ENCODE results near the gene DSG1. TPM values are rescaled to one million over a fixed set of nuclear protein-coding genes. Genes with fewer than 3 reads are reported as not detected.
"Not testable (repeated sequence)": the region's sequence is repeated elsewhere in the genome, so short reads cannot be mapped to it uniquely, and the experiment has no call there.

The DSG1 gene
- polyA plus RNA-seq, 1 donor = 0.88 TPM

DNA sequence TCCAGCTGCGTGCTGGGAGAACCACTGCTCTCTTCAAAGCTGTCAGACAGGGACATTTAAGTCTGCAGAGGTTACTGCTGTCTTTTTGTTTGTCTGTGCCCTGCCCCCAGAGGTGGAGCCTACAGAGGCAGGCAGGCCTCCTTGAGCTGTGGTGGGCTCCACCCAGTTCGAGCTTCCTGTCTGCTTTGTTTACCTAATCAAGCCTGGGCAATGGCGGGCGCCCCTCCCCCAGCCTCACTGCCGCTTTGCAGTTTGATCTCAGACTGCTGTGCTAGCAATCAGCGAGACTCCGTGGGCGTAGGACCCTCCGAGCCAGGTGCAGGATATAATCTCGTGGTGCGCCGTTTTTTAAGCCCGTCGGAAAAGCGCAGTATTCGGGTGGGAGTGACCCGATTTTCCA is 35.4 kb downstream of the DSG1 start:
- not testable (repeated sequence) for DNase-seq

DNA sequence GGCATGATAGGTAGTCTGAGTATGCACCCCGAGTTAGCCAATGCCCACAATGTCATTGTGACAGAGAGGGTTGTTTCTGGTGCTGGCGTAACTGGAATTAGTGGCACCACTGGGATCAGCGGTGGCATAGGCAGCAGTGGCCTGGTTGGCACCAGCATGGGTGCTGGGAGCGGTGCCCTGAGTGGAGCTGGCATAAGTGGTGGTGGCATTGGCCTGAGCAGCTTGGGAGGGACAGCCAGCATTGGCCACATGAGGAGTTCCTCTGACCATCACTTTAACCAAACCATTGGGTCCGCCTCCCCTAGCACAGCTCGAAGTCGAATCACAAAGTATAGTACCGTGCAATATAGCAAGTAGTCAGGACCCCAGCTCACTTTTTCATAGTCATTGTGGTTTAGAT is 37.0 kb downstream of the DSG1 start:
- no peak for DNase-seq

DNA sequence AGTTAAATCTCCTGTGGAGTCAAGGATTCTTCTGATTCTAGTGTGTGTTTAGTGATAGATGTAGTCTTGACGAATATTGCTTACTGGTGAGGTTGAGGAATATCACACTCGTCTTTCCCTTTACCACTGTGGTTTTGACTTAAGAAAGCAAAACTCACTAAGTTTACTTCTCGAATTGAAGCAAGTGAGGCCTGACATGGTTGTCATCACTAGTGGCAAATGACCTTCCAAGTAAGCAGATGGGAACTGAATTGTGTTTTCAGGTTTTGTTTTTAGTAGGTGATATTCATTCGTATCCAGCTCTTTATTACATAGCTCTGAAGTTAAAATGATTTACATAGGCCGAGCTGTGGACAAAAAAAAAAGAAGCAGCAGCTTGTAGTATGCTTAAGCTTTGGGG is 38.1 kb downstream of the DSG1 start:
- no peak for DNase-seq

DNA sequence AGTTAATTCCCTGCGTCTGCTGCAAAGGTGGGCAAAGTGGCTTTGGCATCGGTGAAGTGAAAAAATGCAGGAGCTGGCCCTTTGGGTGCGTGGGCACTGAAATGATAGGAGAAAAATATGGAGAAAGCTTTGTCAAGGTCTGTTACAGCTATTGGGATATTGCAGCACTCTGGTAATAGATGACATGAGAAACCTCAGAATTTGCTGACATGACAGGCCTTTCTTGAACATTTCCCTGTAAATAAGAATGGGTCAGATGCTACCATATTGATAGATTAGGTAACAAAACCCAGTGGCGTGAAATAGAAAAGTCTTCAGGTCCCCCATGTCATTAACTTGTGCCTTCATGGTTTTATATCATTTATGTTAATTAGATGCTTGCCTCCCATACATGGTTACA is 46.2 kb downstream of the DSG1 start:
- no peak for DNase-seq

DNA sequence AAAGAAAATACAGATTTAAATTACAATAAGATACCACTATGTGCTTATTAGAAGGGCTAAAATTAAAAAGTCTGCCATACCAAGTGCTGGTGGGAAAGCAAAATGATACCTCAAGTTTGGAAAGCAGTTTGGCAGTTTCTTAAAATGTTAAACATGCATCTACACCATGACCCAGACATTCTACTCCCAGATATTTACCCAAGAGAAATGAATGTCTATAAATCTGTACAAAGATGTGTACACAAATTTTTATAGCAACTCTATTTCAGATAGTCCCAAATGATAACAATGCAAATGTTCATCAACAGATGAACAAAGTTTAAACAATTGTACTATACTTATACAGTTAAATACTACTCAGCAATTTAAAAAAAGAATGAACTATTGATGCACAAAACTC is 51.5 kb downstream of the DSG1 start:
- DNase-seq = no peak

DNA sequence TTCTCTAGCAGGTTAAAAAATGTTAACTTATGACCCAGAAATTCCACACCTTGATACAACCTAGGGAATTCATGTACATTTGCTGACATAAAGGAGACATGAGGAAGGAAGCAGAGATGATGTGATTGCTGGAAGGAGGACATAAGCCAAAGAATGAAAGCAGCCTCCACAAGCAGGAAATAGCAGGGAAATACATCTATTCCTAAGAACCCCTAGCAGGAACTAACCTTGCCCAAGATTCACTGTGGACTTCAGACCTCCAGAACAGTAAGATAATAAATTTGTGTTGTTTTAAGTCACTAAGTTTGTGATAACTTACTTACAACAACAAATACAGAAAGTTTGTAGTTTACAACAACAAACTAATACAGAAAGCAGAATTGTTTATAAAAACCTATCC is 54.0 kb downstream of the DSG1 start:
- DNase-seq = no peak

DNA sequence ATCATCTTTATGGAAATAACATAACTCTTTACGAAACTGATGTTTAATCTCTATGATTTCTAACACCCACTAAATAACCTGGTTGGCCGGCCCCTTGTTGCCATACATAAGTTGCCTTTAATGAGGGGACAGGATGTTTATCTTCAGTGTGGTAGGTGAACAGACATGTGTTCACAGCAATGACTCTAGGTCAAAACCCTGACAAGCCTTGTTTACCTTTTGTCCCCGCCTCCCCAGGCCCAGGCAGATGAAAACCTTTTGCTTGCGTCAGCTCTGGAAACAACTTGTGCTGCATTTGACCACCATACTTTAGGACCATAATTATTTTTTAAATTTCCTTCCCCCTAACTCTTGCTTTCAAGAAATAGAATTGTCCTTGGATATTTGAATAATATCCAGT is 55.7 kb downstream of the DSG1 start:
- no peak for DNase-seq

DNA sequence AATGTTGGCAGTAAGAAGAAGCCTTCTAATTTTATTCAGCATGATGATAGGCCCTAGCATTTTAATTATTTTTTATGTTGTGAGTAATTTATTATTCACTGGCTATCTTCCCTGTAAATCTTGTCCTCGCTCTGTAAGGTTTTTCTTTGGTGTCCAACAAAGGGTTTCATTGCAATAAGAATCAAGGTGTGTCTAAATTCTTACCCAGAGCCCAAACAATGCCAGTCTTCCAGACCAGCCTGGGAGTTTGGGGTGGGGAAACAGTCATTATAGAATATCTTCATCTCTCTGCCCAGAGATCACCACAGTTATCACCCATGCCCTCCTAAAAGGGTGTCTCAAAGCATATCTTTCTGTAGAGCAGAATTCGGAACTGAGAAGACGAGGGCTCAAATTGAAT is 58.5 kb downstream of the DSG1 start, which contains the start of gene DSG4:
Gene DSG4, plus strand, starts transcription at position 301 of the 400 bp plus-strand sequence. CDS start 135 bp downstream, outside the sequence.
- no peak for DNase-seq

DNA sequence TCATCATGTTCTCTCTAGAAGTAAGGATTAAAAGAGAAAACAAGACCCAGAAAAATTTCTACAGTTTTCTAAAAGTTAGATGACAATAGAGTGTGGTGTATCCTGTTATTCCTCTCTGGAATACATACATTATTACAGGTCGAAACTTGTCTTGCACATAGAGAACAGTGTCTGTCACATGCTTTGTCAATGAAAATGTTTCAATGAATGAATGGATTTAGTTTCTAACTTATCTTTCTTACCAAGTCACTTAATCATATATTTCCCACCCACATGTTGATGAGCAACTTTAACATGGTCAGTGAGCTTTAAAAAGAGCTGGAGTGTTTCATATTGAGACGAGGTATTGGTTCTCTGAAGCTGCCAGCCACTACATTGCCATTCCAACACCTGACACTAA is 63.0 kb downstream of the DSG1 start:
- no peak for DNase-seq

DNA sequence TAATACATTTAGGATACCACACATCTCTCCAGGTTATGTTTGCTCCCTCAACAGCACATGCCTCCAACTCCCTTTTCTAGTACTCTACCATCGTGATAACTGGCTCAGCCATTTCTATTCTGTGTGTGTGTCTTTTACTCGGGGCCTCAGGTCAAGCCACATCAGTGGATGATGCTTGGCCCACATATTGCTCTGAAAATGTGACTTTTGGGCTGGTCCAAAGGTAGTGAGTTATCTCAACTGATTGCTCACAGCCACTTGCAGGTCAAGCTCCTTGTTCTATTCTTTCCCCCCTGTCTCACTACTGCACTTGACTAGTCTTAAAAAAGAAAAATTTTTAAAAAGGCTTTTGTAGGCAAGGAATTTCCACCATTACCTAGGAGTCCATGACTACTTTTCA is 64.1 kb downstream of the DSG1 start:
- DNase-seq = no peak

DNA sequence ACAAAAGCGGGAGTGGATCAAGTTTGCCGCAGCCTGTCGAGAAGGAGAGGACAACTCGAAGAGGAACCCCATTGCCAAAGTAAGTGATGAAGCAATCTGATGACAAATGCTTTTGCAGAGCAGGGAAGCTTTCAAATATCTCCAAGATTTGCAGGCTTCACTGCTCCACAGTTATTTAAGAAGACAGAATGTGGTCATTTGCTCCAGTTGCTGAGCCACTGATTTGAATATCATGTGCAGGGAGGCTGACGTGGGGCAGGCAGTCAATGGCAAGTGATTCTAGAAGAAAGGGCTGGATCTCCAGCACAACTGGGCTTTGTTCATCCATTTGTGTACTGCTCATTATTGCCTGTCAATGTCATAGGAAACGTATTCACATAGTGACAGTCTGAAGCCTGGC is 68.8 kb downstream of the DSG1 start:
- DNase-seq = no peak

DNA sequence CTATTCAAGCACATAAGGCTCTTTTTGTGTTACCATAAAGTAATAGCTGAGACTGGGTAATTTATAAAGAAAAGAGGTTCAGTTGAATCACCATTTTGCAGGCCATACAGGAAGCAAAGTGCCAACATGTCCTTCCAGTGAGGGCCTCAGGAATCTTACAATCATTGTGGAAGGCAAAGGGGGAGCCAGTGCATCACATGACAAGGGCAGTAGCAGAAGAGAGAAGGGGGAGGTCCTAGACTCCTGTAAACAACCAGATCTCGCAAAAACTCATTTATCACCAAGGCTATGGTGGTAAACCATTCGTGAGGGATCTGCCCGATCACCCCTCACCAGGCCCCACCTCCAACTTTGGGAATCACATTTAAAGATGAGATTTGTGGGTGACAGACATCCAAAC is 75.3 kb downstream of the DSG1 start:
- DNase-seq = no peak

DNA sequence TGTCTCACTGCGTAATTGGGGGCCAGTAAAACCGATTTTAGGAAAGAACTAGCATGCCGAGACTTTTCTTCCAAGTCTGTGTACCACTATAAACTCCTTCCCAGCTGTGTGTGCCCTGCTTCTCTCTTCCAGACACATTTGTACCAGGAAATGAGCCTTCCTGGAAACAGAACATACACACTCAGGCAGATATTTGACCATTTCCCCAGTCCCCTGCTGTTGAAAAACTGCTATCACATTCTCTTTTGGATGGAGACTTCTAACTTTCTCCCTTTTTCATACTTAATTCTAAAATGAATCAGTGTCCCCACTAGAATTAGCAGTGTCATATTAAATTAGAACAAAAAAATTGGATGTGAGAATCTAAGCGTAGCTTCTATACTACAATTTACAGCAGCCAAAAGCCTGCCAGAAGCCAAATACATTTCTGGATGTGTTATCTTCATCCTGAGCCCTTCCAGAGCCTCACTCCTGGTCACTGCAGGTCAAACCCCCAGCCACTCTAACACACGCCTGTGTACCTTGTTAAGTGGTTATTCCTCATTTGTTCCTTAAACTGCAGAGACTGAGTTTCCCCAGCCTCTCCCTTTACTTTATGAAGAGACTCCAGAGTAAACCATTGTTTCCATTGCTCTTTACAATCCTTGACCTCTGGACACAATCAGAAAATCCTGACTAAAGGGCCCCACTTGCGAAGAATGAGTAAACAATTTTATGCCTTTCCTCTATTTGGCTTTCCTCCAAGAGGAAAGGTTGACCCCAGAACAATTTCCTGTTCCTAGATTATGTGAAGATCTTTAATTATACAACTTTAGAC is 79.0 kb downstream of the DSG1 start:
- no peak for DNase-seq

DNA sequence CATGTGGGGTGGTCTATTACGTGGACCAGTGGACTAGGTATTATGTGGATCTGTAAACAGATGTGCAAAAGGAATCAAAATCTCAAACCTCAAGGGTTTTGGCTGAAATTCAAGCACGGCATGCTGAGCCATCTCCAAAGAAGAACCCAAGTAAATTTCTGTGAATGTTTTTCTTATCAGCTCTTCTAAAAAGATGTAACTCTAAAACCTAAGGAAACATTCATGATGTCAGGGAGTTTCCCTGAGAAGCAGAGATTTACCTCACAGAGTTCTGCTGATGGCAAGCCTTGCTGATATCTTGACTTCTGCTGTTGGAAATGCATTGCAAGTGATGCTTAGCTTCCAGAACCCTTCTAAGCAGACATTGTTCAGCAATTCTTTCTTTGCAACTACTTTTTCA is 80.2 kb downstream of the DSG1 start:
- DNase-seq = no peak

DNA sequence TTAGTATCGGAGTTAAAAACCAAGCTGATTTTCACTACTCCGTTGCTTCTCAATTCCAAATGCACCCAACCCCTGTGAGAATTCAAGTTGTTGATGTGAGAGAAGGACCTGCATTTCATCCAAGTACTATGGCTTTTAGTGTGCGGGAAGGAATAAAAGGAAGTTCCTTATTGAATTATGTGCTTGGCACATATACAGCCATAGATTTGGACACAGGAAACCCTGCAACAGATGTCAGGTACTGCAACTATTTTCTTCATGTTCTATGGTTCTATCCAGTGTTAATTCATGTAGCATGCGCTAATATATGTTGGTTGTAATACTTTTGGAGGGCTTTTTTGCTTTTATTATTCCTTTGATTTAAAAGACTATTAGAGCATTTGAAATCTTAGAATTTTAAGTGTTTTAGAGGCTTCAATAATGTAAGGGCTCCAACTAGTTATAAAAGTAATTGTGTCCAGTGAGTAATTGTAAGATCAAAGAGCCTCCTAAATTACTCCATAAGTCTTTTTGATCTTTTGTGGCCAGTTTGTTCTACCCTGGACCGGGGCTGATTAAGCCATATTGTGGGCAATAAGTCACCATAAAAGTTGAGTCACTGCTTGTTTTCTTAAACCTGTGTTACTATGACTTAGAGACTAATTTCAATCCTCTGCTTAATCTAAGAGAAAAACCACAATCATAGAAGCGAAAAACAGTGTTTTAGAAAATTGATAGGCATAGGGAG is 81.5 kb downstream of the DSG1 start:
- DNase-seq = no peak

DNA sequence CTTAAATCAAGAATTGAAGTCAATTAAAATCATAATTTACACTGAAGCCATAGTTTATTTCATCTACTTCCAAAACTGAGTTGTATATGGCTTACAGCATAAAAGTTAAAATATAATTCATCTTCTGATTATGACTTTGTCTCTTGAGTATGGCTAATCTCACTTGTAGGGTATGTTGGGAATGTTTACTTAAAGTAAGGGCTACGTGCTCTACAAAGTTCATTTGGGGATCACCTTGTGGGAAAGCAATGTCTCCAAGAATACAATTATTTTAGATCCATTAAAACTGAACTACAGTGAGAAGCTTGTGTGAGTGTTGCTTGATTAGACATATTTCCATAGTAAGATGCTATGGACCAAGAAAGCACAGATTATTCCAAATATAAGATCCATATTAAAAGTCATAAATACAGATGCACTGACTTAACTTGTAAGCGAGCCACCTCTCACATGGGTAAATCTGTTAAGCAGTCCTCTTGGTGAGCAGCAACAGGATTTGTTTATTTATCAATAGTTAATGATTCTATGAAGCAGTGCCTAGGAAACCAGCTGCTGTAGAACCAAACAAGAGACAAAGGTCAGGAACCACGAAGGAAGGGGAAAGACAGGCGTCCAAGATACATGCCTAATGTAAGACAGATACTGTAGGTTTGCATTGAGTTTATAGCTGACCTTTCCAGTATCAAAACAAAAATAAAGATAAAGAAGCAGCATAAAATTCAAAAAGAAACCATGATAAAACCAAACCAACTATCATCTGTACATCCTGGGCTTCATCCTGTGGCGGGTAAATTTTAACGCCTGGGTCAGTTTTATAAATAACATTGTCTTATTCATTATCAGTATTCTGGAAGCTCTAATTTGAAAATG is 83.4 kb downstream of the DSG1 start:
- DNase-seq = no peak

DNA sequence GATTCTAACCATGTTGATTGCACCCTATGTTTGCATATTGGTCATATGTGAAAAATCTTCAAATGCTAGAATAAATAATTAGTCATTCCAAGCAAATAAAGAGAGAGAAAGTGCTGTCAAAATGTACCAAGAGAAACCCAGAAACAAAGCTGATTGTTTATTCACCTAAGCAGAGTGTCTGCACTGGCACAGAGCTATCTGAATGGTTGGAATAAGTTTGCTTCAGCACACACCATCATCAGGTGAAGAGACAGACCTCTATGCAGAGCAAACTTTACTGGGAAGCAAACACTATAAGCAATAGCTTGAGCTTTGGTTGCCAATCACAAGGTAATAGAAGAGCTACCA is 84.0 kb downstream of the DSG1 start:
- no peak for DNase-seq

DNA sequence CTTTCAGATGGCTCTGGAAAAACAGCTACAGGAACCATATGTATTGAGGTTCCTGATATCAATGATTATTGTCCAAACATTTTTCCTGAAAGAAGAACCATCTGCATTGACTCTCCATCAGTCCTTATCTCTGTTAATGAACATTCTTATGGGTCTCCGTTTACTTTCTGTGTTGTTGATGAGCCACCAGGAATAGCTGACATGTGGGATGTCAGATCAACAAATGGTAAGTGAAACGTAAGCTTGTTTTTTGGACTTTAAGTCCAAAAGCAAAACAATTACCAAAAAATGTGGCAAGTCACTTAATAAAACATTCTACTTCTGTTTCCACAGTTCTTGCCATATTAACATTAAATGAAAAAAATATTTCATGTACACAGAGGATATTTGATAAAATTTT is 85.4 kb downstream of the DSG1 start:
- no peak for DNase-seq

Other genes with a start within 250 kb of the DSG1 start
- gene DSC2, start 215.7 kb upstream of the DSG1 start, polyA plus RNA-seq (ENCODE audit: insufficient read length) = 8.9 TPM
- gene DSC1, start 155.3 kb upstream of the DSG1 start, polyA plus RNA-seq (ENCODE audit: insufficient read length) = 0.56 TPM
- gene DSG4, start 58.6 kb downstream of the DSG1 start, polyA plus RNA-seq (ENCODE audit: insufficient read length) = not detected
- 0.12 TPM for gene DSG3, start 129.6 kb downstream of the DSG1 start, polyA plus RNA-seq (ENCODE audit: insufficient read length)
- gene DSG2, start 180.0 kb downstream of the DSG1 start, polyA plus RNA-seq (ENCODE audit: insufficient read length) = 3.8 TPM

Measured in hindlimb muscle (tissue), 1 donor.